Liver (tissue), 9 donors: ENCODE data around the gene MMEL1. TPM values are rescaled to one million over a fixed set of nuclear protein-coding genes. Genes with fewer than 3 reads are reported as not detected.
A peak's percentile ranks its signal among the peaks of the same experiment; 100 is the strongest.
"Not testable (repeated sequence)": the region's sequence is repeated elsewhere in the genome, so short reads cannot be mapped to it uniquely, and the experiment has no call there.

ENCODE experiments used
- DNase-seq: peaks from one replicate; pipeline ENCODE4 v3.0.0-alpha.2; 2017; ENCODE audit warnings: low spot score
- H3K27ac ChIP-seq, 2 donors: one replicate each; pipeline ENCODE4 v1.7.0; 2013; ENCODE audit warnings: inconsistent platforms in 2 of 2, low read length in 2 of 2, control low read depth in 1 of 2, low read depth in 1 of 2, mild to moderate bottlenecking in 1 of 2
- H3K27me3 ChIP-seq, 4 donors: one replicate each; pipeline versions ENCODE4 v1.6.1 to v1.7.0; 2013; ENCODE audit warnings: low read length in 3 of 4, inconsistent platforms in 1 of 4, mild to moderate bottlenecking in 1 of 4, moderate library complexity in 1 of 4; ENCODE audit not compliant: control insufficient read depth in 4 of 4, insufficient read depth in 4 of 4
- H3K36me3 ChIP-seq, 4 donors: one replicate each; pipeline versions ENCODE4 v1.6.1 to v1.7.0; 2013; ENCODE audit warnings: low read length in 3 of 4, mild to moderate bottlenecking in 3 of 4, low read depth in 1 of 4, moderate library complexity in 1 of 4; ENCODE audit not compliant: control insufficient read depth in 4 of 4, insufficient read depth in 3 of 4
- H3K4me1 ChIP-seq, 4 donors: one replicate each; pipeline versions ENCODE4 v1.6.1 to v1.7.0; 2013; ENCODE audit warnings: low read length in 3 of 4, mild to moderate bottlenecking in 3 of 4, moderate library complexity in 1 of 4; ENCODE audit not compliant: control insufficient read depth in 4 of 4, insufficient read depth in 4 of 4
- H3K4me3 ChIP-seq, 3 donors: one replicate each; pipeline versions ENCODE4 v1.6.1 to v1.7.0; 2013; ENCODE audit warnings: low read length in 3 of 3, control low read depth in 1 of 3, low read depth in 1 of 3, mild to moderate bottlenecking in 1 of 3
- H3K9ac ChIP-seq, 2 donors: one replicate each; pipeline ENCODE4 v1.7.0; 2013; ENCODE audit warnings: low read length in 2 of 2, mild to moderate bottlenecking in 2 of 2, moderate library complexity in 2 of 2, control low read depth in 1 of 2, low read depth in 1 of 2
- H3K9me3 ChIP-seq, 4 donors: one replicate each; pipeline versions ENCODE4 v1.6.1 to v1.7.0; 2013; ENCODE audit warnings: low read length in 3 of 4; ENCODE audit not compliant: control insufficient read depth in 4 of 4
- EGR1 ChIP-seq, 2 donors: IDR thresholded peaks; 2 replicates each; pipeline ENCODE4 v1.6.1; 2016 to 2018; ENCODE audit warnings: antibody characterized with exemption in 2 of 2, low read depth in 2 of 2
- FOXA1 ChIP-seq: IDR thresholded peaks from 2 replicates; pipeline ENCODE4 v1.6.1; 2016; ENCODE audit warnings: antibody characterized with exemption
- GABPA ChIP-seq, 2 donors: IDR thresholded peaks in 1 of 2; conservative IDR thresholded peaks in 1 of 2; 2 replicates each; pipeline ENCODE4 v1.6.1; 2016; ENCODE audit warnings: antibody characterized with exemption in 2 of 2, mild to moderate bottlenecking in 1 of 2, moderate library complexity in 1 of 2
- HNF4A ChIP-seq, 2 donors: conservative IDR thresholded peaks; 2 replicates each; pipeline ENCODE4 v1.6.1; 2016; ENCODE audit warnings: antibody characterized with exemption in 2 of 2, mild to moderate bottlenecking in 2 of 2
- HNF4G ChIP-seq: IDR thresholded peaks from 2 replicates; pipeline ENCODE4 v1.6.1; 2016; ENCODE audit warnings: antibody characterized with exemption
- JUND ChIP-seq, 2 donors: IDR thresholded peaks; 2 replicates each; pipeline ENCODE4 v1.6.1; 2016; ENCODE audit warnings: antibody characterized with exemption in 2 of 2
- NR2F2 ChIP-seq: IDR thresholded peaks from 2 replicates; pipeline ENCODE4 v1.6.1; 2016; ENCODE audit warnings: antibody characterized with exemption
- RAD21 ChIP-seq, 2 donors: IDR thresholded peaks; 2 replicates each; pipeline ENCODE4 v1.6.1; 2016; ENCODE audit warnings: antibody characterized with exemption in 2 of 2, mild to moderate bottlenecking in 2 of 2
- SP1 ChIP-seq: IDR thresholded peaks from 2 replicates; pipeline ENCODE4 v1.6.1; 2018; ENCODE audit warnings: antibody characterized with exemption, mild to moderate bottlenecking
- TAF1 ChIP-seq: conservative IDR thresholded peaks from 2 replicates; pipeline ENCODE4 v1.6.1; 2016; ENCODE audit warnings: antibody characterized with exemption, mild to moderate bottlenecking
- YY1 ChIP-seq: IDR thresholded peaks from 2 replicates; pipeline ENCODE4 v1.6.1; 2016; ENCODE audit warnings: antibody characterized with exemption, mild to moderate bottlenecking
- WGBS: extraction: QIAGEN DNeasy Blood & Tissue Kit; methylation state at CpG from one replicate; pipeline ENCODE4 v1.1.7; 2013; 5-methylcytosine and 5-hydroxymethylcytosine counted together
- polyA plus RNA-seq, 2 donors: library from polyadenylated mRNA; stranded (reverse) in 1 of 2; unstranded in 1 of 2; fragments of 200-250 nt in 1 of 2; fragments of >200 nt in 1 of 2; fragmentation: Nextera tagmentation in 1 of 2; extraction: Ambion mirVana in 1 of 2; gene quantifications; one replicate each; pipeline versions ENCODE4 v1.2.1 to v1.2.3, GENCODE V29; 2013 to 2015
- total RNA-seq, 2 donors: library from RNA; depleted of rRNA; stranded (reverse); fragments of >200 nt; gene quantifications; one replicate each; pipeline ENCODE4 v1.2.3, GENCODE V29; 2014
- TF ChIP-seq, protein P1 (sequence below): IDR thresholded peaks from 2 replicates; pipeline ENCODE4 v1.6.1; 2016; ENCODE audit warnings: antibody characterized with exemption
- TF ChIP-seq, protein P2 (sequence below): IDR thresholded peaks from 2 replicates; pipeline ENCODE4 v1.6.1; 2016; ENCODE audit warnings: antibody characterized with exemption
- TF ChIP-seq, protein P3 (sequence below): fragments of 150-350 bp; IDR thresholded peaks from 2 replicates; pipeline ENCODE4 v1.5.1; 2017; ENCODE audit warnings: improper control_type of control experiment, low read depth, low read length; ENCODE audit not compliant: missing input control
- TF ChIP-seq, protein P4 (sequence below): IDR thresholded peaks from 2 replicates; pipeline ENCODE4 v1.6.1; 2016; ENCODE audit warnings: antibody characterized with exemption
- donor health status: healthy.
- donor health status: healthy.
- donor health status: healthy.
- donor health status: healthy.
- donor health status: healthy.

The MMEL1 gene
- total and polyA plus RNA-seq, 4 donors, result under 0.01 to 0.42 TPM; not detected in 2

DNA sequence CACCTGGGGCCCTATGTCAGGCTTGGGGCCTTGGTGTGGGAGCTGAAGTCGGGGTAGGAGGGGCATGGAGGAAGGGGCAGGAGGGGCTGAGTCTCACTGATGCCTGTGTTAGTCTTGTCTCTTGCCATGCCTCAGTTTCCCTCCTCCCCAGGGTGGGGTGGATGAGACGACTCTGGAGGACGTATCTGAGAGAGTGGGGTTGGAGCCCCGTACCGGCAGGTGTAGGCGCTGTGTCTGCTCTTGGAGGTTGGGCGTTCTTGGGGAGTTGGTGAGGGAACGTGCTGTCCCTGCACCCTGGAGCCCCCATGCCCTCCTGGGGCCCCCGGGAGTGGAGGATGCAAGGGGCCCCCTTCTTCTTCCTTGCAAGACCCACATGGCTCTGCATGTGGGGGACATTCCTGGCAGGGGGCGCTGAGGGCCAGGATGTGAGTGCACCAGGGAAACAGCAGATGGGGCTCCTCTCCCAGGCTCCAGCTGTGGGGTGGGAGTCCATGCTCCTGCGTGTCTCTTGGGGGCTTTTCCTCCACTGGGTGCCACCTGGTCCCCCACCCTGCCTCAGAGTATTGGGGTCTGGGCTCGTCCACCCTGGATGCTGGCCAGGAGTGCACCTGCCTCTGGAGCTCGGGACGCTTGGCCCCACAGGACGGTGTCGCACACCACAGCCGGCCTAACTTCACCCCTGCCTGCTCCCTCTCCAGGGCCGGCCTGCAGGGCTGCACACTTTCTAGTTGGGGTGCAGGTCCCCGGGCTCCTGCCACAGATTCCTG, 78.0 kb downstream of the MMEL1 start:
- H3K4me1 ChIP-seq, result peaks cover 7 to 27% (median 19%) of the 10 kb centered on the region in 4 donors
- no peaks in the 10 kb centered on the region for H3K9me3 ChIP-seq
- TF ChIP-seq HNF4A (conservative IDR thresholded peaks at IDR 0.05) (no peak), GABPA (IDR thresholded peaks at IDR 0.05 in 1 of 2, conservative IDR thresholded peaks at IDR 0.05 in 1 of 2) (no peak), NR2F2 (no peak), YY1 (no peak), RAD21 (IDR thresholded peaks at IDR 0.05) (peak; percentile 74 to 78), TAF1 (no peak), SP1 (no peak), FOXA1 (no peak), JUND (IDR thresholded peaks at IDR 0.05) (no peak), HNF4G (no peak), EGR1 (IDR thresholded peaks at IDR 0.05; ENCODE audit: low read depth in 2 of 2) (no peak)
- TF ChIP-seq, protein P1, sequence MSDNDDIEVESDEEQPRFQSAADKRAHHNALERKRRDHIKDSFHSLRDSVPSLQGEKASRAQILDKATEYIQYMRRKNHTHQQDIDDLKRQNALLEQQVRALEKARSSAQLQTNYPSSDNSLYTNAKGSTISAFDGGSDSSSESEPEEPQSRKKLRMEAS, result no peak
- TF ChIP-seq, protein P2, sequence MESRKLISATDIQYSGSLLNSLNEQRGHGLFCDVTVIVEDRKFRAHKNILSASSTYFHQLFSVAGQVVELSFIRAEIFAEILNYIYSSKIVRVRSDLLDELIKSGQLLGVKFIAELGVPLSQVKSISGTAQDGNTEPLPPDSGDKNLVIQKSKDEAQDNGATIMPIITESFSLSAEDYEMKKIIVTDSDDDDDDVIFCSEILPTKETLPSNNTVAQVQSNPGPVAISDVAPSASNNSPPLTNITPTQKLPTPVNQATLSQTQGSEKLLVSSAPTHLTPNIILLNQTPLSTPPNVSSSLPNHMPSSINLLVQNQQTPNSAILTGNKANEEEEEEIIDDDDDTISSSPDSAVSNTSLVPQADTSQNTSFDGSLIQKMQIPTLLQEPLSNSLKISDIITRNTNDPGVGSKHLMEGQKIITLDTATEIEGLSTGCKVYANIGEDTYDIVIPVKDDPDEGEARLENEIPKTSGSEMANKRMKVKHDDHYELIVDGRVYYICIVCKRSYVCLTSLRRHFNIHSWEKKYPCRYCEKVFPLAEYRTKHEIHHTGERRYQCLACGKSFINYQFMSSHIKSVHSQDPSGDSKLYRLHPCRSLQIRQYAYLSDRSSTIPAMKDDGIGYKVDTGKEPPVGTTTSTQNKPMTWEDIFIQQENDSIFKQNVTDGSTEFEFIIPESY, result no peak
- TF ChIP-seq, protein P3, sequence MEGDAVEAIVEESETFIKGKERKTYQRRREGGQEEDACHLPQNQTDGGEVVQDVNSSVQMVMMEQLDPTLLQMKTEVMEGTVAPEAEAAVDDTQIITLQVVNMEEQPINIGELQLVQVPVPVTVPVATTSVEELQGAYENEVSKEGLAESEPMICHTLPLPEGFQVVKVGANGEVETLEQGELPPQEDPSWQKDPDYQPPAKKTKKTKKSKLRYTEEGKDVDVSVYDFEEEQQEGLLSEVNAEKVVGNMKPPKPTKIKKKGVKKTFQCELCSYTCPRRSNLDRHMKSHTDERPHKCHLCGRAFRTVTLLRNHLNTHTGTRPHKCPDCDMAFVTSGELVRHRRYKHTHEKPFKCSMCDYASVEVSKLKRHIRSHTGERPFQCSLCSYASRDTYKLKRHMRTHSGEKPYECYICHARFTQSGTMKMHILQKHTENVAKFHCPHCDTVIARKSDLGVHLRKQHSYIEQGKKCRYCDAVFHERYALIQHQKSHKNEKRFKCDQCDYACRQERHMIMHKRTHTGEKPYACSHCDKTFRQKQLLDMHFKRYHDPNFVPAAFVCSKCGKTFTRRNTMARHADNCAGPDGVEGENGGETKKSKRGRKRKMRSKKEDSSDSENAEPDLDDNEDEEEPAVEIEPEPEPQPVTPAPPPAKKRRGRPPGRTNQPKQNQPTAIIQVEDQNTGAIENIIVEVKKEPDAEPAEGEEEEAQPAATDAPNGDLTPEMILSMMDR, result peak; percentile 36
- TF ChIP-seq, protein P4, sequence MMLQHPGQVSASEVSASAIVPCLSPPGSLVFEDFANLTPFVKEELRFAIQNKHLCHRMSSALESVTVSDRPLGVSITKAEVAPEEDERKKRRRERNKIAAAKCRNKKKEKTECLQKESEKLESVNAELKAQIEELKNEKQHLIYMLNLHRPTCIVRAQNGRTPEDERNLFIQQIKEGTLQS, result no peak
- WGBS, result 52% methylated on average over 19 of the region's 19 CpGs
- peak overlapping the region; percentile 83 to 96 for H3K27ac ChIP-seq
- H3K36me3 ChIP-seq, result peaks cover 2 to 8% (median 4%) of the 10 kb centered on the region in 4 donors
- no peak overlapping the region for H3K4me3 ChIP-seq
- no peak overlapping the region for H3K9ac ChIP-seq
- no peaks in the 10 kb centered on the region for H3K27me3 ChIP-seq
- DNase-seq, result no peak

DNA sequence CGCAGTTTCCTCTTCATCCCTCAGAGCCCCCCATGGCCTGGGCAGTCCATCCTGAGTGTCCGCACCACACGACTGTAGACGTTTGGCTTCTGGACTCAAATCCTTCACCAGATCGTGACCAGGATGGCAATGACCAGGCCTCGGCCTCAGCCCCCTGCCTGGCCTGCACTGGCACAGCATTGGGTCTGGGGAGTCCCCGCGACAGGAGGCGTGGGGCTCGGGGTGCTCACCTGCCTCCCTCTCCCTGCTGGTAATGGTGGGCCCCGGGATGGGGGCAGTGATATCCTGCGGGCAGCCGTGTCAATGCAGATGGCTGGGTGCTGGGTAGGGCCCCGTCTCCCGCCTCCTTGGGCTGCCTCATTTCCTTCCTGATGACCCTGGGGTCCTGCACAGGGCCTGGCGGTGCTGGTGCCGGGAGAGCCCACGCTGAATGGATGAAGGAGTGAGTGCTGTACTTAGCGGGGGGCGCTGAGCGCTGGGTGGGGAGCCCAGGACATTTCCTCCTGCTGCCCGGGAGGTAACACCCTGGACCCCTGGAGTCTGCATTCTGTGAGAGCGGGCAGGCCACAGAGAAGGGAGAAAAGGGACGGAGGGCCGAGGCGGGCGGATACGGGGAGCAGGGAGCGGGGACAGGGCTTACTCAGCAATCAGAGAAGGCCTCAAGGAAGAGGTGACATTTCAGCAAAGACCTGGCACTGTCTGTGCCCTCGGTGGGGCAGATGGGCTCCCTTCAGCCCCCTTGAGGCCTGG, 78.8 kb downstream of the MMEL1 start:
- WGBS, result 79% methylated on average over 30 of the region's 30 CpGs
- no peak overlapping the region for H3K9ac ChIP-seq
- peak overlapping the region; percentile 50 to 83 for H3K27ac ChIP-seq
- peaks cover 0 to 4% (median 2%) of the 10 kb centered on the region in 4 donors for H3K36me3 ChIP-seq
- DNase-seq, result no peak
- no peaks in the 10 kb centered on the region for H3K9me3 ChIP-seq
- H3K27me3 ChIP-seq, result no peaks in the 10 kb centered on the region
- no peak overlapping the region for H3K4me3 ChIP-seq
- no peak for TF ChIP-seq GABPA (IDR thresholded peaks at IDR 0.05 in 1 of 2, conservative IDR thresholded peaks at IDR 0.05 in 1 of 2)
- TF ChIP-seq NR2F2, result peak; percentile 48
- H3K4me1 ChIP-seq, result peaks cover 10 to 33% (median 22%) of the 10 kb centered on the region in 4 donors

DNA sequence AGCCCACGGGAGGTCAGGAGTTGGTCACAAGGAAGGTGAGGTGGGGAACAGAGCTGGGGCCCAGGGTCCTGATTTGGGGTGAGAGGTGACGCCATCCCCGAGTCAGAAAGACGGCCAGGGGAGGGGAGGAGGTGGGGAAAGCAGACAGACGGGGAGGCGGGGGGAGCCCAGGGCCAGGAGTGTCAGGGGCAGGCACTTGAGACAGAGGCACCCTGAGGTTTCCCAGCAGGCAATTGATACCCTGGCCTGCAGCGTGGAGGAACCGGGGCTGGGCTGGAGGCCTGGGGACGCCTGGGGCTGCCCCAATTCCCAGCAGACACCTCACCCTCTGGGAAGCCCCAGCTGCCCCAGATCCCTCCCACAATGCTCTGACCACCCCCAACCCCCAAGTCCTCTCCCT, 79.7 kb downstream of the MMEL1 start:
- not testable (repeated sequence) for H3K9me3 ChIP-seq, H3K27ac ChIP-seq, DNase-seq, H3K36me3 ChIP-seq, H3K9ac ChIP-seq, H3K4me3 ChIP-seq, H3K27me3 ChIP-seq
- WGBS, result 73% methylated on average over 9 of the region's 9 CpGs
- peaks cover 11 to 37% (median 25%) of the 10 kb centered on the region in 4 donors for H3K4me1 ChIP-seq
